GM19099 (cell line): ENCODE results near the gene ADCY9.

Source experiments
- POLR2A ChIP-seq: IDR thresholded peaks from 3 replicates; pipeline ENCODE4 v1.6.1; 2011; ENCODE audit warnings: low read depth; ENCODE audit not compliant: insufficient read length; ENCODE audit errors: extremely low read depth

ADCY9 gene

GRCh38 chr16:3934491-3935181 is 181.6 kb downstream of the ADCY9 start:
- no peak for TF ChIP-seq POLR2A

- TF ChIP-seq POLR2A: no peak
Observed at GRCh38 chr16:3924763-3925162, 191.5 kb downstream of the ADCY9 start.

- TF ChIP-seq POLR2A: no peak
Observed at GRCh38 chr16:3922241-3922640, 194.0 kb downstream of the ADCY9 start.

GRCh38 chr16:3920206-3920605 is 196.0 kb downstream of the ADCY9 start:
- TF ChIP-seq POLR2A: no peak

GRCh38 chr16:3919413-3919812 is 196.8 kb downstream of the ADCY9 start:
- no peak for TF ChIP-seq POLR2A

- TF ChIP-seq POLR2A: no peak
Observed at GRCh38 chr16:3915426-3916260, 200.6 kb downstream of the ADCY9 start.

- TF ChIP-seq POLR2A: no peak
Observed at GRCh38 chr16:3912897-3913296, 203.3 kb downstream of the ADCY9 start.
